NT2/D1 (cell line): Measurements from ENCODE around the gene INHA.

ENCODE experiments used
- SUZ12 ChIP-seq: IDR thresholded peaks from 2 replicates; pipeline ENCODE4 v1.6.1; 2011; ENCODE audit not compliant: insufficient read length, insufficient read depth; ENCODE audit errors: extremely low read depth
- YY1 ChIP-seq: IDR thresholded peaks from 2 replicates; pipeline ENCODE4 v1.6.1; 2011; ENCODE audit not compliant: insufficient read length, insufficient read depth
- ZNF274 ChIP-seq: IDR thresholded peaks from 2 replicates; pipeline ENCODE4 v1.6.1; 2011; ENCODE audit warnings: mild to moderate bottlenecking, low read depth, low read length

- TF ChIP-seq ZNF274 (no peak), YY1 (no peak), SUZ12 (no peak)
Measured at GRCh38 chr2:219593154-219593553, 21.0 kb downstream of the INHA start.
